NOMO-1 treated with dmso at 0.1 percent for 144 hours (cell line): ENCODE measurements around the gene ACTR3C.
"Not testable (repeated sequence)": the region's sequence is repeated elsewhere in the genome, so short reads cannot be mapped to it uniquely, and the experiment has no call there.

ENCODE experiments used
- DNase-seq: peaks from one replicate; lab custom pipeline; 2025; ENCODE audit not compliant: unreplicated experiment; lab: John Stamatoyannopoulos, UW

The ACTR3C gene

DNA sequence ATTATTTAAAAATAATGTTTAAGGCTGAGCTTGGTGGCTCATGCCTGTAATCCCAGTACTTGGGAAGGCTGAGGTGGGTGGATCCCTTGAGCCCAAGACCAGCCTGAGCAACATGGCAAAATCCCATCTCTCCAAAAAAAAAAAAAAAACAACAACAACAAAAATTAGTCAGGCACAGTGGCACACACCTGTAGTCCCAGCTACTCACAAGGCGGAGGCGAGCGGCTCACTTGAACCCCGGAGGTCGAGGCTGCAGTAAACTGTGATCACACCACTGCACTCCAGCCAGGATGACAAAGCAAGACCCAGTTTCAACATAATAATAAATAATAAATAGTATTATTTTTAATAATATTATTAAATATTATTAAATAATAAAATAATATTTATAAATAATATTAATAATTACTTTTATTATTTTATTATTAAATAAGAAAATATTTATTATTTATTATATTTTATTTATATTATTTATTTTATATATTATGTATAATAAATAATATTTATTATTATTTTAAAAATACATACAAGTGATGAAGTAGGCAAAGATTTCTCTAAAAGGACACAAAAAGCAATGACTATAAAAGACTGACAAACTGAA, 8.6 kb downstream of the ACTR3C start:
- no peak for DNase-seq

DNA sequence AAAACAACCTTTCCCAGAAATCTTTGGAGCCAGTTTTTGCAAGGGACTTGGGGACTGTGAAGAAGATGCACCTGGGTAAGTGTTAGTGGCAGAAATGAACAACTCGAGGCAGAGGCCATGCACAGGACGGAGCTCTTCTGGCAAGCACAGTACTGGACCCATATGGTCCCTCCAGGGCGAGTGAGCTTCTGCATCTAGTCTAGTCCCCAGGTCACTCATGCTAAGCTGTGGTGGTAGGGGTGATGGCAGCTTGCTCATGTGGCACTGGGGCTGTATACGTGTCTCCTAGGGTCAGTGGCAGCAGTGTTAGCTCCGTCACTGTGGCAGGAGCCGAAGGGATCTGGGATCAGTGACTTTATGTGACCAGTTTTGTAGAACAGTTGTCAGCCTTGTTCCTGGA, 9.5 kb downstream of the ACTR3C start:
- no peak for DNase-seq

DNA sequence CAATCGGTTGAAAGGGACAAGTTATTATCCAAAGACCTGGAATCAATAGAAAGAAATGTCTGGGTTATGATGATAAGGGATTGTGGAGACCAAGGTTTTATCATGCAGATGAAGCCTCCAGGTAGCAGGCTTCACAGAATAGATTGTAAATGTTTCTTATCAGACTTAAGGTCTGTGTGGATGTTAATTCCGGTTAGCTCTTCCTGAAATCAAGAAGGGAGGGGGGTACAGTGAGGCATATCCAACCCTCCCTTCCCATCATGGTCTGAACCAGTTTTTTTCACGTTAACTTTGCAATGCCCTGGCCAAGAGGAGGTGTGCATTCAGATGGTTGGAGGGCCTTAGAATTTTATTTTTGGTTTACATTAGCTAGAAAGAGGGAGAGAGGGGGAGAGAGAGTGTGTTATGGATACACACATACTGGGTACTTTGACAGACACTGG, 10.0 kb downstream of the ACTR3C start:
- no peak for DNase-seq

DNA sequence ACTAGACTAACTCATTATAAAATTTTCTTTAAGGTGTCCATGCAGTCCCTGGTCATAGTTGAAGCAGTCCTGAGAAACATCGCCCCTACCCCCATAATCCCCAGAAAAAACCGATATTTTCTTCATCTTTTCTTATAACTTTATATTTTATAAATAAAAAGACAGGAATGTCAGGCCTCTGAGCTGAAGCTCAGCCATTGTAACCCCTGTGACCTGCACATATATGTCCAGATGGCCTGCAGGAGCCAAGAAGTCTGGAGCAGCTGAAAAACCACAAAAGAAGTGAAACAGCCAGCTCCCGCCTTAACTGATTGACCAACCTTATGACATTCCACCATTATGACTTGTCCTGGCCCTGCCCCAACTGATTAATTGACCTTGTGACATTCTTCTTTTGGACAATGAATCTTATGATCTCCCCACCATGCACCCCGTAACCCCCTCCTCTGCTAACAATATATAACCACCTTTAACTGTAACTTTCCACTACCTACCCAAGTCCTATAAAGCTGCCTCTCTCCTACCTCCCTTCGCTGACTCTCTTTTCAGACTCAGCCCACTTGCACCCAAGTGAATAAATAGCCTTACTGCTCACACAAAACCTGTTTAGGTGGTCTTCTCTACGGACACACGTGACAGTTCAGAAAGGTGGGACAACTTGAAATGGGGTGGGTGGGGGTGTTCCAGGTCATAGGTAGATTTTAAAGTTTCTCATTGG, 10.5 kb downstream of the ACTR3C start:
- DNase-seq = not testable (repeated sequence)

DNA sequence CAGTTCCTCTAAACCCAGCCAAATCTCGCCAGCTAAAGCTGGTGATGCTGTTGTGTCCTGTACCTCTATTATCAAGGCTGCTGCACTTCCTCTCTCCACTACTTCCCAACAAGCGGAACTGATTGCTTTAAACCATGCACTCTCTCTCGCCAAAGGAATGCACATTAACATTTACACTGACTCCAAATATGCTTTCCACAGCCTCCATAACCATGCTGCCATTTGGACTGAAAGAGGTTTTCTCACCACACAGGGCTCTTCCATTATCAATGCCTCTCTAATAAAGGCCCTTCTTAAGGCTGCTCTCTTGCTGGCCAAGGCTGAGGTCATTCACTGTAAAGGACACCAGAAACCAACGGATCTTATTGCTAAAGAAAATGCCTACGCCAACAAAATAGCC, 11.6 kb downstream of the ACTR3C start:
- DNase-seq = no peak

DNA sequence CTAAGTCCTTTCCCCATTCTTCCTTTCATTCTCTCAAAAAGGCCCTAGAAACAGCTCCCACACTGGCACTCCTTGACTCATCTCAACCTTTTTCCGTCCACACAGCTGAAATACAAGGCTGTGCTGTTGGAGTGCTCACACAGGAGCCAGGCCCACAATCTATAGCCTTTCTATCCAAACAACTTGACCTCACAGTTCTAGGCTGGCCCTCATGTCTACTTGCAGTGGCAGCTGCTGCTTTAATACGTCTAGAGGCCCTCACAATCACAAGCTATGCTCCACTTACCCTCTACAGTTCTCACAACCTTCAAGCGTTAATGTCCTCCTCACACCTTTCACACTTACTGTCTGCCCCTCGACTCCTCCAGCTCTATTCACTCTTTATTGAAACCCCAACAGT, 12.2 kb downstream of the ACTR3C start:
- DNase-seq = no peak

DNA sequence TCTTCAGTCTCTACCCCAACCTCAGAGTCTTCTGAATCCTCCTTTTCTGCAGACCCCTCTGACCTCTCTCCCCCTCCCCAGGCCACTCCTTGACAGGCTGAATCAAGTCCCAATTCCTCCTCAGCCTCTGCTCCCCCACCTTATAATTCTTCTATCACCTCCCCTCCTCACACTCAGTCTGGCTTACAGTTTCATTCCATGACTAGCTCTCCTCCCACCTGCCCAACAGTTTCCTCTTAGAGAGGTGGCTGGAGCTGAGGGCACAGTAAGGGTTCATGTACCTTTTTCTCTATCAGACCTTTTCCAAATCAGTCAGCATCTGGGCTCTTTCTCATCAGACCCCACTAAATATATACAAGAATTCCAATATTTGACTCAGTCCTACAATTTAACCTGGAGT, 14.8 kb downstream of the ACTR3C start:
- no peak for DNase-seq

DNA sequence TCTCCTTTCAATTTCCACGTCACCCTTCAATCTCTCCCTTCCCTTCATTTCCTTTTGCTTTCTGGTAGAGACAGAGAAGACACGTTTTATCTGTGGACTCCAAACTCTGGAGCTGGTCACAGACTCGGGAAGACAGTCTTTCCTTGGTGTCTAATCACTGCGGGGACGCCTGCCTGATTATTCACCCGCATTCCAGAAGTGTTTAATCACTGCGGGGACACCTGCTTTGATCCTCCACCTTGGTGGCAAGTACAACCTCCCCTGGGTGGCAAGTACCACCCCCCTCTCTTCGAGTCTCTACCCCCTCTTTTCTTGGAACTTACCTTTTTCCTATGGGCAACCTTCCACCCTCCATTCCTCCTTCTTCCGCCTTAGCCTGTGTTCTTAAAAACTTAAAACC, 15.4 kb downstream of the ACTR3C start:
- DNase-seq = no peak

DNA sequence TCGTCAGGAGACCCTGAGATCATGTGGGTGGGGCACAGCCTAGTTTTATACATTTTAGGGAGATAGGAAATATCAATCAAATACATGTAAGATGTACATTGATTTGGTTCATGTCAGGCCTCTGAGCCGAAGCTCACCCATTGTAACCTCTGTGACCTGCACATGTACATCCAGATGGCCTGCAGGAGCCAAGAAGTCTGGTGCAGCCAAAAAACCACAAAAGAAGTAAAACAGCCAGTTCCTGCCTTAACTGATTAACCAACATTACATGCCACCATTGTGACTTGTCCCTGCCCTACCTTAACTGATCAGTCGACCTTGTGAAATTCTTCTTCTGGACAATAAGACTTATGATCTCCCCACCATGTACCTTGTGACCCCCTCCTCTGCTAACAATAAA, 16.2 kb downstream of the ACTR3C start:
- no peak for DNase-seq

DNA sequence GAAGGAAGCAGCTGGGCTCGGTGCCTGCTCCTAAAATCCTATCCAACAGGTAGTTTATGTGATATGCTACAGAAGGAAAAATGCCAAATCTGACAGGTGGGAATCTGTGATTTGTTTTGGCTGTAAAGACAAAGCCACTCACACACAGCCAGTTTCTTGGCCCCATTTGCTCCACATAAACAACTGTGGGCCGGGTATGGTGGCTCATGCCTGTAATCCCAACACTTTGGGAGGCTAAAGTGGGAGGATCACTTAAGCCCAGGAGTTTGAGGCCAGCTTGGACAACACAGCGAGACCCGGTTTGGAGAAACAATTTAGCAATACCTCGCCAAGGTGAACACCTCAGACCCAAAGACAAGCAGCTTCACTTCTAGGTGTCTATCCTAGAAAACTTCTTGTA, 17.0 kb downstream of the ACTR3C start:
- not testable (repeated sequence) for DNase-seq

DNA sequence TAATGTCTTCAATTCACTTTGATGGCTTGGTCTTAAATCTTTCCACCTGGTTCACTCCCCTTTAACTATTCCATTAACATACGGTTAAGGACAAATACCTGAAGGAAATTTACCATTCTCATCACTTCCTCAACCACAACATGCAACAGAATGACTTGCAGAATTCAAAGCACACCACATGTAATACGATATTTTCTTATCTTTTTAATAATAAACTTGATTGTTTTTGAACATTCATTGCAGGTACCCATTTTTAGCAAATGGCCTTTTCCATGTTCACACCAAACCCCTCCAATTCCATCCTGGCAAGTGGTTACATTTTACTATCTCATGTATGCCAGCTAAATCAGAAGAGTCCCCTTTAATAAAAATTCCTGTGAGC, 17.5 kb downstream of the ACTR3C start:
- DNase-seq = not testable (repeated sequence)

DNA sequence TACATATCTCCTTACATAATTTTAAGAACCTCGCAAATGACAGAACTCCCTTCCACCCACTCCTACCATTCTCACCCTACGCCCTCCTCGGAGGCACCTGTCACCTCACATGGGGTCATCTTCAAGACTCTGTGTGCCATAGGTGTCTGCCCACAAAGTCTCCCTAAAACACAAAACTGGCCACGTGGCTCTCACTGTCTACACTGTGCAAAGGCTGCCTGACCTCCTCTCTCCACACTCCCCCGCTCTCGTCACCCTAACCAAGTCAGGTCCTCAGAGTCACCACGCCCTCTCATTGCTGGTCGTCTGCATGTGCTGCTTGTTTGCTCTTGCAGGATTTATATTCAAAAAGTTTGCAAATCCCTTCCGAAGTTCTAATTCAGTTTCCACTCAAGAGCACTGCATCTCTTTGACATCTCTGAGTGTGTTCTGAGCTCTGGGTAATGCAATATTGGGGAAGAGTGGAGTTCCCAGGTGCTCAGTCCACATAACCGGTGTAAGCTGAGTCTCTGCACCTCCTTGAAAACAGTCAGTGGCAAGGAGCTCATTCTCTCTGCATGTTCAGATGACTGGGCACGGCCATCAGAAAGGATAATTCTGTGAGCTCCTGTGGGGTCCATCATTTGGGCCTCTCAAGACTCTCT, 18.0 kb downstream of the ACTR3C start:
- DNase-seq = not testable (repeated sequence)

DNA sequence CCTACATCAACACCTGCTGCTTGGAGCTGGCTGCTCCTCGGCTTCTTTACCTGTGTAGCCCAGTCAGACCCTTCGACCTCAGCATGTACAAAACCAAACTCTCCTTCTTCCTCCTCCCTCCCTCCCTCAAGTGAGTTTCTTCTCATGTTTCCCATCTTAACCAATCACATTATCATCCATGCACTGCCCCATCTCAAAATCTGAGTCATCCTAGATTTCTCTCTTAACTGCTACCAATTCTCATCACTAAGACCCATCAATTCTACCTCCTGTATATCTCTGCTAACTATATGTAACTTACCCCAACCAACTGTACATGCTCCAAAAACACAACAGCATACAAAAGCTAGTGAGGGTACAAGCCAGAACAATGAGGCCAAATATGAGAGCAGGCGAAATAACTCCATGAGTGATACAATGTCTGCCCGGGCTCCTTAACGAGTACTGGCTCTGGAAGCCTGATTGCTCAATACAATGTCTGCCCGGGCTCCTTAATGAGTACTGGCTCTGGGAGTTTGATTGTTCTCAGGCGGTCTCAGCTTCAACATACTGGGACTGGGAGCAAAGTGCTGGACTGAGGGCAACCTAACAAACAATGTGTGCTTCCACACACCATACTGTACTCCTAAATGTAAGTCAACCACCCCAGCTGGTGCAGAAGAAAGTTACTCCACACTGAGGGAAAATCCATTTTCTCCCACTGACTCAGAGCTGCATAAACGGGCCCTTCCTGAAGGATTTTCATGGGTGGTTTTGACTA, 18.7 kb downstream of the ACTR3C start:
- DNase-seq = not testable (repeated sequence)

DNA sequence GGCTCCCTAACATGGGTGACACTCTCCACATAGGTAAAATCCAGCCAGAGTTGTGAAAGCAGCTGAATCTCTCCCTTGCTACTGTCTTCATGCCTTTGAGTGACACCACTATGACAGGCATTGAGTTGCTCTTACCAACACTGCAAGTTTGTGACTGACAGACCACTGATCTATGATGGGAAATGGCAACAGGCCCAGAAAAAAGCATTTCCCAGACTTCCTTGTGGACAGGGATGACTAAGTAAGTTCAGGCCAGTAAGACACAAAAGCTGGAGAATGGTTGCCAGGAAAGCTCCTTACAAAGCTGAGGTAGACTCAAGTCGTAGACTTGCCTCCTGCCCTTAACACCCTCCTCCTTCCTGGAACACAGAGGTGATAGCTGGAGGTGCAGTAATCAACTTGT, 20.4 kb downstream of the ACTR3C start:
- DNase-seq = not testable (repeated sequence)

DNA sequence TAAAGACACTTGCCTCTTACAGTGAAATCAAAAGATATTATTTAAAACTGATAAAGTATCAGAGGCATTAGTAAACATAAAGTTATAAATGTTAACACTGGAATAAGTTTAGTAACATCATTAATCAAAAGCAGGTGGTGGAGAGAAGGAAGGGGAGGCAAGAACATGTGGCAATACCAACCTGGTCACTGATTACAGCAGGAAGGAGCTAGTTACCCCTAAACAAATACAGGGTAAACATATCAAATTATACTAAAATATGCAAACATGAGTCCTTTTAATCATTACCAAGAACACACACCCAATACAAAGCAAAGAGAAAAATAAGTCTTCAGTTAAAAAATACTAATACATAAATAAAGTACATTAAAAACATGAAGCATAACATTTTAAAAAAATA, 25.4 kb downstream of the ACTR3C start:
- not testable (repeated sequence) for DNase-seq

DNA sequence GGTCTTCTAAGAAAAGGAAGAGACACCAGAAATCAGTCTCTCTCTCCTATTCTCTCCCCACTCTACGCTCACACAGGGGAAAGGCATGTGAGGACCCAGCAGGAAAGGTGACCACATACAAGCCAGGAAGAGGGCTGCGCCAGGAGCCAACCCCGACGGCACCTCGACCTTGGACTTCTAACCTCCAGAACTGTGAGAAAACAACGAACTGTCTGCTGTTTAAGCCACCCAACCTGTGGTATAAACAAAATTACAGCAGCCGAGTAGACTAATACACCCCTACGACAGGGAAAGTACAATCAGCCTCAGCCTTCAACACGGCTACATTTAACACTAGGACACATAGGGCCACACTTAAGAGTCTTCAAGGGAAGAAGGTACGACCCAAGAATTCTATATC, 26.5 kb downstream of the ACTR3C start:
- DNase-seq = not testable (repeated sequence)

DNA sequence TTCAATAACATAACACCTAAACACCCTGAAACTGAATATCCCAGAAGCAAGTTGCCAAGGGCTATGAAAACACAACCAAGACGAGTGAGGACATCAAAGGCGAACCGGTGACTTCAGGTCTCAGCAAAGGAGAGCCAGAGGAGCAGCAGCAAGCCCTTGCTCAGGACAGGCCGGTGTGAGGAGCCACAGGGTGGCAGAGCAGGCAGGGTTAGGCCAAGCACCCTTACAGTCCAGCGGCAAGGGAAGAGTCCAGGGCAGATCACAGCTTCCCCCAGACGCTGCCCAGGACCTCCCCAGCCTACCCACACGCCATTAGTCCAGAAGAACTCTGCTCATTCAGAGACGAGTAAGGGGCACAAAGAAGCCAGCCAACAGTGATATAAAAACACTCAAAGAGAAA, 27.7 kb downstream of the ACTR3C start:
- DNase-seq = not testable (repeated sequence)

DNA sequence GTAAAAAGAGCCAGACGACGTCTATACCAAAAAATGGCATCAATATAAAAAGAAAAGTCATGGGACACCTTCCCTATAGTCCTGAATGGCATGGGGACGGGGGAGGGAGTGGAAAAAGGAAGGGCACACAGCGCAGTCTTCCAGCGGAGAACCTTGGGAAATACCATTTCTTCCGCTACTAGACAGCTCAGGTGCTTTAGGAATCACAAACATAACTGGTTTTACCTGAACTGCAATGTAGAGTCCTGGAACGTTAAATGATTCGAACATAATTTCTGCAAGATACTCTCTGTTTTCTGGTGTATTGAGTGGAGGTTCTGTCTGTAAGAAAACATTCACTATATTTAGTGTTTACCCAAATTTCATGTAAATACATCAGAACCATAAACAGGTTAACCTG, 28.3 kb downstream of the ACTR3C start:
- not testable (repeated sequence) for DNase-seq

DNA sequence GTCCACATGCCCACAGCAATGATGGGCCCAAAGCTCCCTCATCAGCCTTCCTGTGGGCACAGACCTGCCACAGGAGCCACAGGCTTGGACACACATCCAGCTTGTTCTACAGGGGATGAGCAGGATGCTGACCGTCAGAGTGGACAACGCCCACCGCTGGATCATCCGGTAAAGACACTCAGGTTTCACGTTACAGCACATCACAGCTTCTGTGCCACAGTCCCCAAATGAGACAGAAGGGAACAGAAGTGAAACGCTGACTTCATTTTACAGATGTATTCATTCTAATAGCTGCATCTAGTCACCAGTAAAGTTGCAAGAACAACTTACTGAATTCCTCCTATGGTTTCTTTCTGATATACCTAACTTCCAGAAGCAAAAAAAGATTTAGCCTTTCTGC, 33.0 kb downstream of the ACTR3C start:
- not testable (repeated sequence) for DNase-seq

DNA sequence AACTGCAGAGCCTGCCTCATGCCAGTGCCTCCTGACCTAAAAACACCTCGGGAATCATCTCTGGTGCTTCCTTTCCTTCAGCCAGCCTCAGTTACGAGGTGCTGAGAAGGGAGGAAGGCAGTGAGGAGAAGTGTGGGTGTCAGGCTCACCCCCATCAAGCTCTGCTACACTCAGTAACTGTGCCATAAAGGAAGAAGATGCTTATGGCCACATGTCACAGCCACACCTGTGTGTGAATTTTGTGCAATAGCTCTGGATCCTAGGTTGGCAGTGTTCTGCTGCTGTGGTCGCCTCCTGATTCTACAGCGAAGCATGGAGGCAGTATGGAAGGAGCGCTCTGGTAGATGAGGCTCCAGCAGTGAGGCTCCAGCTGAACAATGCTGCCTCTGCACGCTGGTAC, 34.5 kb downstream of the ACTR3C start:
- not testable (repeated sequence) for DNase-seq

DNA sequence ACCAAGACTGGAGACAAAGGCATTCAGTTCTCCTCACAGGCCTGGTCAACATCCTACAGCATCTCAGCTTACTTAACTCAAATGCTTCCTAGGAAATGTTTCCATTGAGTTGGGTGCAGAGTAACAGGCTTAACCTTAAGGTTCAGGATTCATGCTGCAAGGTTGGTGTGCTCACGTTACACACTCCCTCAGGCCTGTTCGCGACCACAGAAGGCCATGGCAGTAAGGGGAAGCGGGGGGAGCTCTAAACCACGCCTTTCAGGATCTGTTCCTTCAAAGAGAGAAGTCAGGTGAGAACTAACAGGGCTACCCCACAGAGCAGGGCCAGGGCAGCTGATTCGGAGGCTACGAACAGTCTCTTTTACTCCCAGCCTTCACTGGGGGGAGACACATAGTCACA, 35.5 kb downstream of the ACTR3C start:
- not testable (repeated sequence) for DNase-seq
